Epithelial cell of proximal tubule (primary cell): Measurements from ENCODE around the gene ANKRD18B. TPM values are rescaled to one million over a fixed set of nuclear protein-coding genes. Genes with fewer than 3 reads are reported as not detected.
"Not testable (repeated sequence)": the region's sequence is repeated elsewhere in the genome, so short reads cannot be mapped to it uniquely, and the experiment has no call there.

Source experiments
- DNase-seq: peaks from one replicate; pipeline ENCODE4 v3.0.0-alpha.2; 2011; ENCODE audit warnings: low read depth
- H3K4me3 ChIP-seq: 2 replicates; pipeline ENCODE4 v1.5.1; 2011; ENCODE audit warnings: low read depth, mild to moderate bottlenecking, low read length
- total RNA-seq: library from RNA; depleted of rRNA; stranded (reverse); fragments of >200 nt; gene quantifications from 2 replicates; pipeline ENCODE4 v1.2.3, GENCODE V29; 2015
- TF ChIP-seq, protein P1 (sequence below): conservative IDR thresholded peaks from 2 replicates; pipeline ENCODE4 v1.5.1; 2012; ENCODE audit warnings: low read depth, mild to moderate bottlenecking, low read length

The ANKRD18B gene
- total RNA-seq, 1 donor from 2014 or later = 3.1 TPM

DNA sequence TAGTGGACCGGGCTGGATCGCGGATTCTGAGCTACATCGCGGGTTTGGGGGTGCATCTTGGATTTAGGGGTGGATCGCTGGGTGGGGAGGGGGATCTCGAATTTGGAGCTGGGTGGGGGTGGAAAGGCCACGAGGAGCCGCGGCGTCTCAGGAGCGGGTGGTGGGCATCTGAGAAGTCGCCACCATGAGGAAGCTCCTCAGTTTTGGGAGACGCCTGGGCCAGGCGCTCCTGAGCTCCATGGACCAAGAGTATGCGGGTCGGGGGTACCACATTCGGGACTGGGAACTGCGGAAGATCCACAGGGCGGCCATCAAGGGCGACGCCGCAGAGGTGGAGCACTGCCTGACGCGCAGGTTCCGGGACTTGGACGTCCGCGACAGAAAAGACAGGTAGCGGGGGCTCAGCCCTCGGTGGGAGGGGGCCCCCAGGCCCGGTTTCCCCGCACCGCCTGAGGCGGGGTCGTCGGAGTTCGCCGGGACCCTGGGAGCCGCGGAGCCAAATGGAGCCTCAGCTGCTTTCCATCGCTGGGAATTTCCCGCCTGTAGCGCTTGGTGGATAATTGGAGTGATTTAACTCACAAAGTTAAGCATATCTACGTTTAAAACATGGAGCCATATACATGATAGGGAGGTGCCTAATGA, 376 bp downstream of the ANKRD18B start:
- DNase-seq = no peak
- peak overlapping the region; percentile 74 for H3K4me3 ChIP-seq
- TF ChIP-seq, protein P1, sequence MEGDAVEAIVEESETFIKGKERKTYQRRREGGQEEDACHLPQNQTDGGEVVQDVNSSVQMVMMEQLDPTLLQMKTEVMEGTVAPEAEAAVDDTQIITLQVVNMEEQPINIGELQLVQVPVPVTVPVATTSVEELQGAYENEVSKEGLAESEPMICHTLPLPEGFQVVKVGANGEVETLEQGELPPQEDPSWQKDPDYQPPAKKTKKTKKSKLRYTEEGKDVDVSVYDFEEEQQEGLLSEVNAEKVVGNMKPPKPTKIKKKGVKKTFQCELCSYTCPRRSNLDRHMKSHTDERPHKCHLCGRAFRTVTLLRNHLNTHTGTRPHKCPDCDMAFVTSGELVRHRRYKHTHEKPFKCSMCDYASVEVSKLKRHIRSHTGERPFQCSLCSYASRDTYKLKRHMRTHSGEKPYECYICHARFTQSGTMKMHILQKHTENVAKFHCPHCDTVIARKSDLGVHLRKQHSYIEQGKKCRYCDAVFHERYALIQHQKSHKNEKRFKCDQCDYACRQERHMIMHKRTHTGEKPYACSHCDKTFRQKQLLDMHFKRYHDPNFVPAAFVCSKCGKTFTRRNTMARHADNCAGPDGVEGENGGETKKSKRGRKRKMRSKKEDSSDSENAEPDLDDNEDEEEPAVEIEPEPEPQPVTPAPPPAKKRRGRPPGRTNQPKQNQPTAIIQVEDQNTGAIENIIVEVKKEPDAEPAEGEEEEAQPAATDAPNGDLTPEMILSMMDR = no peak

- DNase-seq, H3K4me3 ChIP-seq: not testable (repeated sequence)
Measured at GRCh38 chr9:33528069-33528468, 4.0 kb downstream of the ANKRD18B start.

DNA sequence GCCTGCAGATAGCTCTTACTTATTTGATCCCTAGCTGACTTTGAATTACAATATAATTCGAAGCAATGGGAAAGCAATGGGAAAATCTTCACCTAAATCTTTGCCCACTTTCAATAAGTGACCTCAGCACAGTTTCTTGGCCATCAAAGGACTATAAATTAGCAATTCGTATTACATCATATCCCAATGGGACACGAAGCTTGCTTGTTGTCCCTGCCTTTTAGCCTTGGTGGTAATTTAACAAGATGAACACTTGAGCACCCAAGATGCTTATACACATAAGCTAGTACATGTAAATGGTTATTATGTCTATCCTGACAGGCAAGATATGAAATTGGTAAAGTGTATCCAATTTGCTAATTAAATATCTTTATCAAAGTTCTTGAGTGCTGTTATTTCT, 9.9 kb downstream of the ANKRD18B start:
- DNase-seq, H3K4me3 ChIP-seq: not testable (repeated sequence)

GRCh38 chr9:33535541-33535940, 11.5 kb downstream of the ANKRD18B start:
- no peak for DNase-seq
- no peak overlapping the region for H3K4me3 ChIP-seq
- TF ChIP-seq, protein P1 = no peak

GRCh38 chr9:33543463-33543862, 19.4 kb downstream of the ANKRD18B start:
- not testable (repeated sequence) for DNase-seq, H3K4me3 ChIP-seq

DNA sequence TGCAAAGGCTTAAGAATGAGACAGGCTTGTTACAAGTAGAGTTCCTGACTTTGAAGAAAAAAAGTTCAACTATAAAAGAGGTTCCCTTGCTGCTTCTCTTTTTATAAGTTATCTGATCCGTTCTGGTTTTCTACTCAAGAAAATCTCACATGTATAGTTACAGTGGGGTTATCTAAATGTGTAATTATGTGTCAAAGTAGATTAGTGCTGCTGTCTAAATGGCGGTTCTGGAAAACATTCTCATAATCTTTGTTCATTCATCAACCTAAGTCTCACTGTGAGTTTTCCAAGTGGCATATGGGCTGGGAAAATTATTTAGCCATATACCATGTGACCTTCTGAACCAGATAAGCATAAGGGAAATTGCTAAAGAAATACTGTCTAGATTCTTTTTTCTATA, 21.7 kb downstream of the ANKRD18B start:
- not testable (repeated sequence) for DNase-seq, H3K4me3 ChIP-seq

GRCh38 chr9:33548816-33549215, 24.8 kb downstream of the ANKRD18B start:
- DNase-seq, H3K4me3 ChIP-seq: not testable (repeated sequence)

- DNase-seq, H3K4me3 ChIP-seq: not testable (repeated sequence)
Measured at GRCh38 chr9:33549418-33549817, 25.4 kb downstream of the ANKRD18B start.

DNA sequence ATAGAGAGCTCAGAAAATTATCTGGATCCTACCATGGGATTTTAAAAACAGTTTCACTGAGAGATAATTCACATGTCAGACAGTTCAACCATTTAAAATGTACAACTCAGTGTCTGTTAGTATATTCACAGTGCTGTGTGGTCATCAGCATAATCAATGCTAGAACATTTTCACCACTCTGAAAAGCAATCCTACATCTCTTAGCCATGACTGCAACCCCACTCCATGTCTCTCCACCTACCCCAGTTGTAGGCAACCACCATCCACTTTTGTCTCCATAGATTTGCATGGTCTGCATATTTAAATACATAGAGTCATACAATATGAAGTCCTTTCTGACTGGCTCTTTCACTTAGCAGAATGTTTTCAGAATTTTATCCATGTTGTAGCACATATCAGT, 27.1 kb downstream of the ANKRD18B start:
- not testable (repeated sequence) for DNase-seq, H3K4me3 ChIP-seq

DNA sequence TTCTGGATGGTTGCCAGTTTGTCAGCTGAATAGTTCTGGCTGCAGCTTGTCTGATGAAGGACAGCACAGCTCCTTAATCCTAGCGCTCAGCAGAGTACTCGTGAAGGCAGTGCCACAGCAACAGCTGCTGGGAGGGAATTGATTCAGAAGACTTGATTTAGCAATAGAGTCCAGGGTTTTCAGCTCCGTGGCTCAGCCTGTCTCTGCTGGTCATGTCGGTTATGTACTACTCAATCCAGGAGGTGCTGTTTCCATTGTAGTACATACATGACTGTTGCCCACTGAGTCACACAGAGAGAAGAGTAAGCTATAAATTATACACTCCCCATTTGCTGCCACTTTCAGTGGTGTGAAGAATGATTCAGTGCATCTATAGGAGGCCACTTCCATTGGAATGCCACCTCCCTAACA, 28.3 kb downstream of the ANKRD18B start:
- not testable (repeated sequence) for H3K4me3 ChIP-seq, DNase-seq

GRCh38 chr9:33560217-33560616, 36.2 kb downstream of the ANKRD18B start:
- not testable (repeated sequence) for DNase-seq, H3K4me3 ChIP-seq

GRCh38 chr9:33562196-33562595, 38.1 kb downstream of the ANKRD18B start:
- not testable (repeated sequence) for H3K4me3 ChIP-seq, DNase-seq

GRCh38 chr9:33567776-33568175, 43.7 kb downstream of the ANKRD18B start:
- H3K4me3 ChIP-seq, DNase-seq: not testable (repeated sequence)

- DNase-seq = peak; percentile 13
- not testable (repeated sequence) for H3K4me3 ChIP-seq
Measured at GRCh38 chr9:33577786-33578185, 53.7 kb downstream of the ANKRD18B start.

- not testable (repeated sequence) for H3K4me3 ChIP-seq, DNase-seq
Measured at GRCh38 chr9:33579996-33580395, 55.9 kb downstream of the ANKRD18B start.

DNA sequence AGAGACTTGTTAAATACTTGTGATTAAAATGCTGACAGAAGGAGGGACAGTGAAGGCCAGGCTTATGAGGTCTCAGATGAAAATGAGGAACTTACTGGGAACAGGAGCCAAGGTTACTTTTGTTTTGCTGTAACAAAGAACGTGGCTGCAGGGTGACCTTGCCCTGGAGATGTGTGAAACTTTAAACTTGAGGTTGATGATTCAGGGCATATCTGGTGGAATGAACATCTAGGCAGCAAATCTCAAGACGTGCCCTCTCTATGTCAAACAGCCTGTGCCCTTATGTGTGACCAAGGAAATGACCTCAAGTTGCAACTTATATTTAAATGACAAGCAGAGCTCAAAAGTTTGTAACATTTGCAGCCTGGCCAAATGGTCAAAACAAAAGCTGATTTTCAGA, 58.6 kb downstream of the ANKRD18B start:
- DNase-seq = not testable (repeated sequence)

GRCh38 chr9:33586128-33586527, 62.1 kb downstream of the ANKRD18B start:
- H3K4me3 ChIP-seq, DNase-seq: not testable (repeated sequence)

More for the DNA sequence above, 58.6 kb downstream of the ANKRD18B start:
- H3K4me3 ChIP-seq = not testable (repeated sequence)

GRCh38 chr9:33587799-33588198, 63.7 kb downstream of the ANKRD18B start:
- H3K4me3 ChIP-seq, DNase-seq: not testable (repeated sequence)
